HFF-Myc (cell line): Measurements from ENCODE around the gene ADGRF1.

Experiments
- DNase-seq: peaks from one replicate; pipeline ENCODE4 v3.0.0-alpha.2; 2011; ENCODE audit warnings: low read depth; ENCODE audit errors: extremely low read depth
- H3K4me3 ChIP-seq: replicated peaks from 2 replicates; pipeline ENCODE4 v1.5.1; 2011; ENCODE audit warnings: low read depth, mild to moderate bottlenecking, control low read depth, low read length
- CTCF ChIP-seq: IDR thresholded peaks from 2 replicates; pipeline ENCODE4 v1.5.1; 2012; ENCODE audit warnings: mild to moderate bottlenecking, low read depth, low read length, control low read depth; ENCODE audit errors: missing control alignments

The ADGRF1 gene

GRCh38 chr6:46969206-46969605, 72.9 kb downstream of the ADGRF1 start:
- DNase-seq: no peak
- H3K4me3 ChIP-seq: no peak overlapping the region
- TF ChIP-seq CTCF: no peak

GRCh38 chr6:46967826-46968349, 74.2 kb downstream of the ADGRF1 start:
- DNase-seq: no peak
- no peak for TF ChIP-seq CTCF
- H3K4me3 ChIP-seq: no peak overlapping the region

GRCh38 chr6:46964716-46965519, 77.2 kb downstream of the ADGRF1 start:
- no peak for TF ChIP-seq CTCF
- H3K4me3 ChIP-seq: no peak overlapping the region
- DNase-seq: no peak

- no peak for DNase-seq
Observed at GRCh38 chr6:46963626-46964025, 78.5 kb downstream of the ADGRF1 start.

GRCh38 chr6:46963039-46963438, 79.1 kb downstream of the ADGRF1 start:
- no peak for DNase-seq
- TF ChIP-seq CTCF: no peak
- H3K4me3 ChIP-seq: no peak overlapping the region

More at GRCh38 chr6:46963626-46964025, 78.5 kb downstream of the ADGRF1 start:
- H3K4me3 ChIP-seq: no peak overlapping the region
- no peak for TF ChIP-seq CTCF

GRCh38 chr6:46961711-46962110, 80.4 kb downstream of the ADGRF1 start:
- no peak overlapping the region for H3K4me3 ChIP-seq
- no peak for DNase-seq
- no peak for TF ChIP-seq CTCF

GRCh38 chr6:46961232-46961631, 80.9 kb downstream of the ADGRF1 start:
- no peak overlapping the region for H3K4me3 ChIP-seq
- no peak for DNase-seq
- no peak for TF ChIP-seq CTCF
